ENCODE results near the gene PRDM9. TPM values are rescaled to one million over a fixed set of nuclear protein-coding genes. Genes with fewer than 3 reads are reported as not detected.

Gene PRDM9
- total and polyA plus RNA-seq, 2 of the 8 experiments (the other 6 are each of a cell fraction or from before 2014, with no cell fraction given), result not detected

DNA sequence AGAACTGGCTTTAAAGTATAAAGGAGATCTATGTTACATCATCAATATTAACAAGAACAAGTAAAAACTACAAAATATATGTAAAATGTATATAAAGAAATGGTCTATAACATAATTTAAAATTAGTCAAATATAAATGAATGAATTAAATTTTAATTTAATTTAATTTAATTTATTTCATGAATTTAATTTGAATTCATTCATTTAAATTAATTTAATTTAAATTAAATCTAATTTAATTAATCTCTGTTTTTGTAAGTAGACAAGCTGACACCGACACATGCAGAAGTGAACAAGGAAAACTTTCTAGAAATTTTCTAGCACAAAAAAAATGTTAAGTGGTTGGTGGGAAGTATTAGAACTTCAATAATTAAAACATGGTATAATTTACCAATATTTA, 10.8 kb upstream of the PRDM9 start:
- ChIA-PET POLR2A (ENCODE audit: partially characterized antibody) (no interaction called here), CTCF (ENCODE audit: partially characterized antibody) (interaction anchor here (2.0 kb wide), 1 partner anchor 10 kb away, joined by 6 read pairs; the partner anchor contains the start of gene PRDM9)
- H2BK12ac ChIP-seq (ENCODE audit: low read depth, low read length), result no peak overlapping the region
- no peak overlapping the region for H3K9ac ChIP-seq (replicated peaks in 1 of 4; ENCODE audit: extremely low read depth in 1 of 4, low read depth in 3 of 4, low read length in 3 of 4)
- no peak overlapping the region for H3K4ac ChIP-seq (replicated peaks; ENCODE audit: insufficient read length, low read depth, low read length)
- no peak overlapping the region for H3K18ac ChIP-seq (ENCODE audit: extremely low read depth, low read length)
- H3K56ac ChIP-seq (replicated peaks; ENCODE audit: insufficient read length, low read depth, low read length), result no peak overlapping the region
- no peak overlapping the region for H3K4me2 ChIP-seq (ENCODE audit: insufficient read depth in 1 of 2, low read depth in 2 of 2, low read length in 2 of 2)
- no peaks in the 10 kb centered on the region for H3K36me3 ChIP-seq (ENCODE audit: control insufficient read depth in 2 of 4, insufficient read depth in 4 of 4, low read length in 3 of 4)
- no peaks in the 10 kb centered on the region for H3K4me1 ChIP-seq (replicated peaks in 1 of 4; ENCODE audit: control insufficient read depth in 3 of 4, insufficient read depth in 4 of 4, low read length in 3 of 4)
- H3K79me2 ChIP-seq (ENCODE audit: control insufficient read depth in 1 of 2, insufficient read depth in 2 of 2, low read length in 2 of 2), result no peaks in the 10 kb centered on the region
- no peak overlapping the region for H3K27ac ChIP-seq (ENCODE audit: low read depth, low read length)
- H3K27me3 ChIP-seq (replicated peaks in 1 of 4; ENCODE audit: control insufficient read depth in 3 of 4, extremely low read depth in 1 of 4, insufficient read depth in 3 of 4, low read length in 3 of 4), result no peaks in the 10 kb centered on the region
- H2AK5ac ChIP-seq (ENCODE audit: low read depth, low read length), result no peak overlapping the region
- no peak for FAIRE-seq
- no peak overlapping the region for H2BK20ac ChIP-seq (ENCODE audit: low read length)
- no peak overlapping the region for H2BK5ac ChIP-seq (ENCODE audit: low read depth, low read length)
- no peak overlapping the region for H3K14ac ChIP-seq (ENCODE audit: insufficient read length)
- H4K8ac ChIP-seq (ENCODE audit: extremely low read depth, insufficient read depth, low read length), result no peak overlapping the region
- DNase-seq (ENCODE audit: low read depth in 1 of 2, low spot score in 2 of 2), result no peak
- 97% methylated on average over 1 of the region's 1 CpG; no CpG with 5 or more reads in 1 of the 2 experiments for WGBS, 2 experiments (ENCODE audit: extremely low coverage in 1 of 2, insufficient coverage in 1 of 2, insufficient read length in 1 of 2, insufficient replicate concordance in 2 of 2, low coverage in 1 of 2, low lambda C conversion rate in 2 of 2, missing lambda C conversion rate in 1 of 2)
- H4K91ac ChIP-seq (replicated peaks; ENCODE audit: insufficient read length, low read length), result no peak overlapping the region
- 0 out of 4 replicates have a peak, but pooled peaks cover 0 to 2% of the 10 kb centered on the region in 2 experiments for H3K9me3 ChIP-seq (ENCODE audit: insufficient read depth in 2 of 2, low read depth in 1 of 2, low read length in 1 of 2)
- no peak overlapping the region for H3K4me3 ChIP-seq (ENCODE audit: extremely low read depth in 1 of 4, insufficient read depth in 2 of 4, low read depth in 3 of 4, low read length in 4 of 4)
- no peaks in the 10 kb centered on the region for H3K23me2 ChIP-seq (ENCODE audit: low read depth, low read length)
- no peak overlapping the region for H2BK120ac ChIP-seq (replicated peaks; ENCODE audit: low read depth, low read length)
- no peak overlapping the region for H2BK15ac ChIP-seq (ENCODE audit: low read length)
- H3K79me1 ChIP-seq (ENCODE audit: low read depth, low read length), result no peaks in the 10 kb centered on the region
- H2AFZ ChIP-seq (ENCODE audit: low read length), result no peak overlapping the region
- H4K5ac ChIP-seq (ENCODE audit: insufficient read length, low read depth, low read length), result no peak overlapping the region
- H3K23ac ChIP-seq (ENCODE audit: insufficient read length), result no peak overlapping the region
- no peak for TF ChIP-seq SP2 (IDR thresholded peaks at IDR 0.05; ENCODE audit: low read length)
- no peaks in the 10 kb centered on the region for H4K20me1 ChIP-seq (replicated peaks in 1 of 2; ENCODE audit: control insufficient read depth in 1 of 2, insufficient read depth in 2 of 2, low read length in 2 of 2)

All from H1 (cell line).